Neural progenitor cell (in vitro differentiated cells): ENCODE results near the gene KISS1. TPM values are rescaled to one million over a fixed set of nuclear protein-coding genes. Genes with fewer than 3 reads are reported as not detected.

ENCODE experiments used
- DNase-seq: peaks from one replicate; pipeline ENCODE4 v3.0.0-alpha.2; 2016; ENCODE audit warnings: low spot score
- H2AFZ ChIP-seq: fragments of 200-600 bp; sonication (generic); replicated peaks from 2 replicates; pipeline ENCODE4 v1.6.1; 2016; ENCODE audit warnings: antibody characterized with exemption
- H3F3A ChIP-seq: fragments of 200-600 bp; sonication (generic); 2 replicates; pipeline ENCODE4 v1.6.1; 2016; ENCODE audit warnings: antibody characterized with exemption, low read depth
- H3K27ac ChIP-seq: fragments of 200-600 bp; sonication (generic); 2 replicates; pipeline ENCODE4 v1.5.1; 2016; ENCODE audit warnings: mild to moderate bottlenecking
- H3K27me3 ChIP-seq: fragments of 200-600 bp; sonication (generic); 2 replicates; pipeline ENCODE4 v1.6.1; 2016; ENCODE audit warnings: mild to moderate bottlenecking, moderate library complexity
- H3K36me3 ChIP-seq: fragments of 200-600 bp; sonication (generic); 2 replicates; pipeline ENCODE4 v1.5.1; 2016
- H3K4me1 ChIP-seq: fragments of 200-600 bp; sonication (generic); 2 replicates; pipeline ENCODE4 v1.6.1; 2016; ENCODE audit warnings: mixed run types
- H3K4me2 ChIP-seq: fragments of 200-600 bp; sonication (generic); 2 replicates; pipeline ENCODE4 v1.6.1; 2016
- H3K4me3 ChIP-seq: fragments of 200-600 bp; sonication (generic); 2 replicates; pipeline ENCODE4 v1.5.1; 2016
- H3K79me2 ChIP-seq: fragments of 200-600 bp; sonication (generic); 2 replicates; pipeline ENCODE4 v1.6.1; 2016; ENCODE audit warnings: low read depth
- H3K9ac ChIP-seq: fragments of 200-600 bp; sonication (generic); 2 replicates; pipeline ENCODE4 v1.6.1; 2016
- H3K9me3 ChIP-seq: fragments of 200-600 bp; sonication (generic); 2 replicates; pipeline ENCODE4 v1.5.1; 2016; ENCODE audit warnings: low read depth
- H4K20me1 ChIP-seq: fragments of 200-600 bp; sonication (generic); 2 replicates; pipeline ENCODE4 v1.6.1; 2016; ENCODE audit warnings: low read depth
- H3K27ac Mint-ChIP-seq: 3 replicates; pipeline ENCODE4 v1.8.0; 2021; ENCODE audit warnings: mixed read lengths
- H3K27me3 Mint-ChIP-seq: 2 replicates; pipeline ENCODE4 v1.8.0; 2022; ENCODE audit warnings: low read depth, mild to moderate bottlenecking, inconsistent platforms, moderate library complexity, mixed read lengths; ENCODE audit not compliant: insufficient read depth
- H3K36me3 Mint-ChIP-seq: 3 replicates; pipeline ENCODE4 v1.8.0; 2021; ENCODE audit warnings: mixed read lengths
- H3K4me1 Mint-ChIP-seq: 3 replicates; pipeline ENCODE4 v1.8.0; 2021; ENCODE audit warnings: mixed read lengths
- H3K4me3 Mint-ChIP-seq: 3 replicates; pipeline ENCODE4 v1.8.0; 2021; ENCODE audit warnings: mild to moderate bottlenecking, moderate library complexity, mixed read lengths
- H3K9me3 Mint-ChIP-seq: 3 replicates; pipeline ENCODE4 v1.8.0; 2020; ENCODE audit warnings: mixed read lengths
- EZH2 ChIP-seq: fragments of 200-600 bp; sonication (generic); IDR thresholded peaks from 2 replicates; pipeline ENCODE4 v1.6.1; 2017; ENCODE audit warnings: antibody characterized with exemption, mild to moderate bottlenecking, moderate library complexity
- EZH2phosphoT487 ChIP-seq: fragments of 200-600 bp; sonication (generic); IDR thresholded peaks from 2 replicates; pipeline ENCODE4 v1.6.1; 2017; ENCODE audit warnings: antibody characterized with exemption
- total RNA-seq: library from RNA; depleted of rRNA; stranded (reverse); fragments of >200 nt; gene quantifications from 2 replicates; pipeline ENCODE4 v1.2.3, GENCODE V29; 2015; ENCODE audit warnings: low replicate concordance
- TF ChIP-seq, protein P1 (sequence below): fragments of 200-600 bp; sonication (generic); IDR thresholded peaks from 2 replicates; pipeline ENCODE4 v1.5.1; 2017; ENCODE audit warnings: antibody characterized with exemption, mild to moderate bottlenecking

The KISS1 gene
- total RNA-seq, 1 donor from 2014 or later = not detected

DNA sequence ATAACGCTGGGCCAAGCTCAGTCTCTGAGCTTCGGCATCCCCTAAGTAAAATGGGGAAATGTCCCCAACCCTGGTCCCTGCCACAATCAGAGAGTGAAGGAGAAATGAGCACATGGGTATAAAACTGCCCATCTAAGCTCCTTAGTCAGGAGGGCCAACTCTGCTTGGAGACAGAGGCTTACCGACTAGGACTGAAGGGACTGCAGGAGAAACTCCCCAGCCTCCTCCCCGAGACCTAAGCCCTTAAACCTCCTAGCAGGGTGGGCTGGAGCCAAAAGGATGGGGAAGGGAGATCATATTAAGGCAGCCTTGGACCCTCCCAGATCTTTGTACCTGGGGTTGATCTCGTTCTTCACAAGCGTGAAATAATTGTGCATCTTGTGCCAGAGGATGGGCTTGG is 50.0 kb downstream of the KISS1 start:
- Mint-ChIP-seq H3K4me1 (peaks cover 21% of the 10 kb centered on the region), H3K4me3 (no peak overlapping the region), H3K9me3 (no peaks in the 10 kb centered on the region), H3K36me3 (peaks cover 5% of the 10 kb centered on the region), H3K27ac (no peak overlapping the region), H3K27me3 (peaks cover 16% of the 10 kb centered on the region)
- H3F3A ChIP-seq = peaks cover 11% of the 10 kb centered on the region
- no peak overlapping the region for H3K4me3 ChIP-seq
- peaks cover 6% of the 10 kb centered on the region for H4K20me1 ChIP-seq
- H3K4me2 ChIP-seq = no peak overlapping the region
- peaks cover 16% of the 10 kb centered on the region for H3K27me3 ChIP-seq
- H3K9me3 ChIP-seq = no peaks in the 10 kb centered on the region
- H3K36me3 ChIP-seq = no peaks in the 10 kb centered on the region
- H3K27ac ChIP-seq = no peak overlapping the region
- peaks cover 14% of the 10 kb centered on the region for H3K4me1 ChIP-seq
- no peak for TF ChIP-seq EZH2
- TF ChIP-seq, protein P1, sequence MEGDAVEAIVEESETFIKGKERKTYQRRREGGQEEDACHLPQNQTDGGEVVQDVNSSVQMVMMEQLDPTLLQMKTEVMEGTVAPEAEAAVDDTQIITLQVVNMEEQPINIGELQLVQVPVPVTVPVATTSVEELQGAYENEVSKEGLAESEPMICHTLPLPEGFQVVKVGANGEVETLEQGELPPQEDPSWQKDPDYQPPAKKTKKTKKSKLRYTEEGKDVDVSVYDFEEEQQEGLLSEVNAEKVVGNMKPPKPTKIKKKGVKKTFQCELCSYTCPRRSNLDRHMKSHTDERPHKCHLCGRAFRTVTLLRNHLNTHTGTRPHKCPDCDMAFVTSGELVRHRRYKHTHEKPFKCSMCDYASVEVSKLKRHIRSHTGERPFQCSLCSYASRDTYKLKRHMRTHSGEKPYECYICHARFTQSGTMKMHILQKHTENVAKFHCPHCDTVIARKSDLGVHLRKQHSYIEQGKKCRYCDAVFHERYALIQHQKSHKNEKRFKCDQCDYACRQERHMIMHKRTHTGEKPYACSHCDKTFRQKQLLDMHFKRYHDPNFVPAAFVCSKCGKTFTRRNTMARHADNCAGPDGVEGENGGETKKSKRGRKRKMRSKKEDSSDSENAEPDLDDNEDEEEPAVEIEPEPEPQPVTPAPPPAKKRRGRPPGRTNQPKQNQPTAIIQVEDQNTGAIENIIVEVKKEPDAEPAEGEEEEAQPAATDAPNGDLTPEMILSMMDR = no peak
- TF ChIP-seq EZH2phosphoT487 = no peak
- H3K79me2 ChIP-seq = no peaks in the 10 kb centered on the region
- no peak overlapping the region for H2AFZ ChIP-seq
- no peak overlapping the region for H3K9ac ChIP-seq
- no peak for DNase-seq

DNA sequence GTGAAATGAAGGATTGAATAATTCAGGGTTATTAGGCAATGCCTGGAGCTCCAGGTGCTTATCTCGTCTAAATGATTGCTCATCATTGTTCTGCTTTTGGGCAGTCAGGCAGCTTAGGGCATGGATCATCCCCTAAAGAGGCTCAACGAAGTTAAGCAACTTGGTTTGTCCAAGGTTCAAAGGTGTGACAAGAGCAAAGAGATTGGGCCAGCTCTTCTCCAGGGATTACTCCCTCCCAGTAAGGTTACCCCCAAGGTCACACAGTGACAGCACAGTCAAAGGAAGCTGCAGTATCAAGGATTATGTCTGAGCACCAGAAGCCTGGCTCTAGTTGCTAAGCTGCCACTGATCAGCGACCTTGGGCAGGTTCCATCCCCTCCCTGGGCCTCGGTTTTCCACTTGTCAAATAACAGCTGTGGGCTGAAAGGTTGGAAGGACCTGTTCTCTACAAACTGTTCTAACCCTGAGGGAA is 51.2 kb downstream of the KISS1 start:
- no peaks in the 10 kb centered on the region for H4K20me1 ChIP-seq

DNA sequence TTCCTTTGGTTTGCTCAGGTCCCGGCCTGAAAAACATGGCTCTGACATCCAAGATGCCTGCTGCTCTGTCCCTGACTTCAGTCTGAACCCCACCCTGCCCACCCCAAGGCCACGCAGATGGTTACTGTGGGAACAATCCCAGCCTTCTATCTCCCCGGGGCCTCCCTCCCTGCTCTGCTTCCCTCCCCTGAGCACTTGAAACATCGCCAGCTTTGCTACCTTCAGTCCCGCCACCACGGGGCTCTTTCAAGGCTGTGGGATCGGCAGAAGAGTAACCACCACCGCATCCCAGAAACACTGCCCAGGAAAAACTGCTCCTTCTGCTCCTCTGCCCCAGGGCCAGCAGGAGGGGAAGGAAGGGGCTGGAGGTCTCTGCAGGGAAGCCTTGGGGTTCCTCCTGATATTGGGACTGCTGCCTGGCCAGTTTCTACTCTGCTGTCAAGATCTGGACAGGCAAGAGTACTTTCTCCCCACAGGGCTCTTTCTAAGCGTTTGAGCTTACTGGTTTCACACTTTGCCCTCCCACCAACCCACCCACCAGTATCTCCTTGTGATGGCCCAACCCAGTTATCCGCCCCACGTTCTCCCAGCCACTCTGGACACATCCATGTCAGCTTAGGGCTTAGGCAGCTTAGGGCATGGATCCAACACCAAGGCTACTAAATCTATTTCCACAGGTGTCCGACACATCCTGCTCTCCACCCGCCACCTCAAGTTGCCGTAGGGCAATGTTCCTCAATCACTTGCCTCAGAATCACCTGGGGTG is 52.8 kb downstream of the KISS1 start:
- no peak overlapping the region for H3K27ac Mint-ChIP-seq
- peaks cover 11% of the 10 kb centered on the region for H3K36me3 Mint-ChIP-seq
- Histone ChIP-seq H3K27me3 (no peaks in the 10 kb centered on the region), H3K4me1 (peaks cover 9% of the 10 kb centered on the region), H3K9me3 (no peaks in the 10 kb centered on the region), H2AFZ (no peak overlapping the region), H3K4me2 (no peak overlapping the region), H3K9ac (no peak overlapping the region), H3F3A (peaks cover 4% of the 10 kb centered on the region), H3K4me3 (no peak overlapping the region), H3K27ac (no peak overlapping the region), H3K79me2 (no peaks in the 10 kb centered on the region), H3K36me3 (no peaks in the 10 kb centered on the region), H4K20me1 (no peaks in the 10 kb centered on the region)
- TF ChIP-seq, protein P1 = no peak
- TF ChIP-seq EZH2 (no peak), EZH2phosphoT487 (no peak)
- H3K4me1 Mint-ChIP-seq = peaks cover 14% of the 10 kb centered on the region
- DNase-seq = no peak
- no peaks in the 10 kb centered on the region for H3K9me3 Mint-ChIP-seq
- no peak overlapping the region for H3K4me3 Mint-ChIP-seq
- H3K27me3 Mint-ChIP-seq = peaks cover 4% of the 10 kb centered on the region

More for the DNA sequence above, 51.2 kb downstream of the KISS1 start:
- Mint-ChIP-seq H3K27me3 (peaks cover 10% of the 10 kb centered on the region), H3K9me3 (no peaks in the 10 kb centered on the region), H3K36me3 (peaks cover 8% of the 10 kb centered on the region), H3K27ac (no peak overlapping the region), H3K4me1 (peaks cover 16% of the 10 kb centered on the region), H3K4me3 (no peak overlapping the region)
- Histone ChIP-seq H2AFZ (no peak overlapping the region), H3F3A (peaks cover 4% of the 10 kb centered on the region), H3K36me3 (no peaks in the 10 kb centered on the region), H3K27me3 (peaks cover 3% of the 10 kb centered on the region), H3K4me3 (no peak overlapping the region), H3K9me3 (no peaks in the 10 kb centered on the region), H3K79me2 (no peaks in the 10 kb centered on the region), H3K27ac (no peak overlapping the region), H3K4me2 (no peak overlapping the region), H3K4me1 (peaks cover 9% of the 10 kb centered on the region), H3K9ac (no peak overlapping the region)
- TF ChIP-seq EZH2phosphoT487 = no peak
- TF ChIP-seq, protein P1 = no peak
- TF ChIP-seq EZH2 = no peak
- DNase-seq = no peak
